Endothelial cell of umbilical vein (primary cell): ENCODE results near the gene ARMS2. TPM values are rescaled to one million over a fixed set of nuclear protein-coding genes. Genes with fewer than 3 reads are reported as not detected.

Experiments
- BruUV-seq: library from RNA; stranded (reverse); fragments of 400-500 nt; replicated peaks from 2 replicates; lab custom pipeline; 2021; lab: Mats Ljungman, UMichigan
- CTCF ChIA-PET: fragments of 300-600, 350-600 bp; sonication (Branson Sonifier 250); formaldehyde crosslinking; loops from one replicate; lab custom pipeline; 2021; ENCODE audit warnings: antibody characterized with exemption, inconsistent platforms; lab: Charles Lee
- POLR2A ChIA-PET: fragments of 300-600, 350-600 bp; sonication (Branson Sonifier 250); formaldehyde crosslinking; loops from one replicate; lab custom pipeline; 2021; ENCODE audit warnings: antibody characterized with exemption, inconsistent platforms; lab: Charles Lee
- DNase-seq: peaks from one replicate; pipeline ENCODE4 v3.0.0-alpha.2; 2011; ENCODE audit warnings: low read depth, low spot score
- FAIRE-seq: peaks from 2 replicates; lab custom pipeline; 2011; peaks lifted over from hg19 to GRCh38; lab: Jason Lieb, UNC
- H2AFZ ChIP-seq: 2 replicates; pipeline ENCODE4 v1.6.0; 2012; ENCODE audit warnings: low read depth, low read length, control low read depth, inconsistent platforms
- H3K27ac ChIP-seq: 2 replicates; pipeline ENCODE4 v1.5.1; 2011; ENCODE audit warnings: low read depth, mild to moderate bottlenecking, control low read depth, low read length, moderate library complexity; ENCODE audit not compliant: insufficient read depth
- H3K27me3 ChIP-seq, 2 experiments: 2 replicates each; pipeline versions ENCODE4 v1.6.0 to v1.6.1; 2011; ENCODE audit warnings: low read length in 2 of 2, mixed read lengths in 1 of 2; ENCODE audit not compliant: control insufficient read depth in 2 of 2, insufficient read depth in 2 of 2
- H3K36me3 ChIP-seq, 2 experiments: 2 replicates in 1 of 2; 3 replicates in 1 of 2; pipeline ENCODE4 v1.5.1; 2011; ENCODE audit warnings: low read length in 2 of 2, mild to moderate bottlenecking in 1 of 2, moderate library complexity in 1 of 2; ENCODE audit not compliant: control insufficient read depth in 2 of 2, insufficient read depth in 2 of 2; ENCODE audit errors: extremely low read depth in 1 of 2
- H3K4me1 ChIP-seq: 3 replicates; pipeline ENCODE4 v1.5.1; 2011; ENCODE audit warnings: mild to moderate bottlenecking, low read length; ENCODE audit not compliant: control insufficient read depth, insufficient read depth; ENCODE audit errors: extremely low read depth
- H3K4me2 ChIP-seq: 2 replicates; pipeline ENCODE4 v1.6.1; 2011; ENCODE audit warnings: low read length, control low read depth, mixed read lengths; ENCODE audit not compliant: insufficient read depth
- H3K4me3 ChIP-seq, 3 experiments: fragments of 200-600 bp in 1 of 3; sonication (generic), shearing (Covaris generic) in 1 of 3; replicated peaks in 1 of 3; 2 replicates each; pipeline ENCODE4 v1.5.1; 2011 to 2016; ENCODE audit warnings: control low read depth in 3 of 3, low read length in 3 of 3, mild to moderate bottlenecking in 2 of 3, inconsistent platforms in 1 of 3, low read depth in 1 of 3, moderate library complexity in 1 of 3; ENCODE audit not compliant: insufficient read depth in 1 of 3
- H3K79me2 ChIP-seq: 2 replicates; pipeline ENCODE4 v1.6.0; 2012; ENCODE audit warnings: low read length, inconsistent platforms; ENCODE audit not compliant: control insufficient read depth, insufficient read depth
- H3K9ac ChIP-seq: replicated peaks from 2 replicates; pipeline ENCODE3; 2011; ENCODE audit warnings: low read length, control low read depth; ENCODE audit not compliant: insufficient read depth; ENCODE audit errors: extremely low read depth
- H3K9me1 ChIP-seq: replicated peaks from 3 replicates; pipeline ENCODE4 v1.6.0; 2011; ENCODE audit warnings: mild to moderate bottlenecking, low read length; ENCODE audit not compliant: control insufficient read depth, insufficient read depth; ENCODE audit errors: extremely low read depth
- H3K9me3 ChIP-seq: replicated peaks from 2 replicates; pipeline ENCODE4 v1.5.1; 2012; ENCODE audit warnings: low read length, inconsistent platforms; ENCODE audit not compliant: control insufficient read depth, insufficient read depth
- H4K20me1 ChIP-seq: replicated peaks from 2 replicates; pipeline ENCODE3; 2011; ENCODE audit warnings: mild to moderate bottlenecking, low read length; ENCODE audit not compliant: control insufficient read depth, insufficient read depth; ENCODE audit errors: extremely low read depth
- EZH2 ChIP-seq: IDR thresholded peaks from 2 replicates; pipeline ENCODE4 v1.6.1; 2012; ENCODE audit warnings: borderline replicate concordance, low read depth, mild to moderate bottlenecking, moderate library complexity, low read length, inconsistent platforms; ENCODE audit not compliant: severe bottlenecking
- FOS ChIP-seq: IDR thresholded peaks from 2 replicates; pipeline ENCODE4 v1.6.1; 2011; ENCODE audit warnings: mild to moderate bottlenecking, low read length, moderate library complexity, borderline replicate concordance; ENCODE audit not compliant: insufficient read depth
- GATA2 ChIP-seq: IDR thresholded peaks from 2 replicates; pipeline ENCODE4 v1.7.0; 2011; ENCODE audit warnings: low read depth, mild to moderate bottlenecking, moderate library complexity, mixed read lengths, low read length; ENCODE audit not compliant: insufficient read length, insufficient read depth
- JUN ChIP-seq: IDR thresholded peaks from 2 replicates; pipeline ENCODE4 v1.6.1; 2011; ENCODE audit warnings: borderline replicate concordance, low read depth; ENCODE audit not compliant: insufficient read length, insufficient read depth
- MYC ChIP-seq: IDR thresholded peaks from one replicate; pipeline ENCODE4 v1.6.1; 2011; ENCODE audit warnings: mild to moderate bottlenecking, low read depth, low read length
- POLR2A ChIP-seq: IDR thresholded peaks from 2 replicates; pipeline ENCODE4 v1.6.1; 2012; ENCODE audit warnings: low read depth, mild to moderate bottlenecking, control low read depth, low read length
- POLR2AphosphoS5 ChIP-seq: IDR thresholded peaks from 2 replicates; pipeline ENCODE4 v1.6.1; 2012; ENCODE audit warnings: low read depth, mild to moderate bottlenecking, control low read depth, low read length, moderate library complexity; ENCODE audit not compliant: insufficient read depth
- dilution Hi-C: fragments of 300-500 bp; cut with MboI; formaldehyde crosslinking; loops from one replicate; pipeline ENCODE4 v1.15.0; 2019; ENCODE audit warnings: low sequenced_read_pairs; ENCODE audit not compliant: extremely low pct_ligation_motif_present
- intact Hi-C: fragments of 100-400 bp; cut with micrococcal nuclease; formaldehyde crosslinking; loops from one replicate; pipeline ENCODE4 v1.10.0; 2022
- polyA plus RNA-seq, 4 experiments: library from polyadenylated mRNA; depleted of rRNA in 3 of 4; stranded (reverse) in 3 of 4; unstranded in 1 of 4; fragments of >200 nt; gene quantifications; 2 replicates each; pipeline versions ENCODE4 v1.2.1 to v1.2.3, GENCODE V29; 2011 to 2012; ENCODE audit warnings: missing spikeins in 1 of 4
- total RNA-seq: library from RNA; stranded (reverse); gene quantifications from 2 replicates; pipeline ENCODE4 v1.2.3, GENCODE V29; 2021
- TF ChIP-seq, protein P1 (sequence below), 2 donors: IDR thresholded peaks; 1 replicate in 1 of 2; 2 replicates in 1 of 2; pipeline ENCODE4 v1.5.1; 2011; ENCODE audit warnings: low read length in 2 of 2, mild to moderate bottlenecking in 2 of 2, moderate library complexity in 2 of 2, control low read depth in 1 of 2, inconsistent platforms in 1 of 2, low read depth in 1 of 2; ENCODE audit not compliant: insufficient read depth in 1 of 2; ENCODE audit errors: extremely low read depth in 1 of 2
- TF ChIP-seq, protein P2 (sequence below): IDR thresholded peaks from 2 replicates; pipeline ENCODE4 v1.6.1; 2011; ENCODE audit not compliant: insufficient read depth, insufficient read length

ARMS2 gene
- total and polyA plus RNA-seq, 2 donors (not counting 3 experiments of a cell fraction or from before 2014, with no cell fraction given): not detected

DNA sequence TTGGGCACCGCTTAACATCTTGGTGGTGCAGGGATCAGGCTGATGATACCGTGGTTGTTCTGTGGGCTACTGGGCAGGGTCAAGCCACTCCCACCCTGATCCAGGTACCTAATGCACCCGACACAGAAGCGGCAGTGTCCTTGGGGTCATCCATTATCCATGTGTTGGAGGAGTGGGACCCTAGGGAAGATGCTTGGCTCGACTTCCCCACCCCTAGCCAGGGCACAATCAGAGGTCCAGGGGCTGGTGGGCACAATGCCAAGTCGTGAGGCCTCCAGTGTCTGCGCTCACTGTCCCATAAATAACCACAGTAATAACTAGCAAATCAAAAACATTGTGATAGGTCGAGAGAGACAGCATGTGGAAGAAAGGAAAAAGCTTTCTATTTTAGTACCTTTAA is 44.6 kb downstream of the ARMS2 start:
- CTCF ChIA-PET: interaction anchor here (0.8 to 1.4 kb wide), 3 partner anchors 41 to 200 kb away, joined by 3 read pairs; no protein-coding TSS in a partner anchor
- DNase-seq: no peak
- BruUV-seq: no TSS peak
- Histone ChIP-seq H3K27ac (no peak overlapping the region), H3K9me1 (no peaks in the 10 kb centered on the region), H3K27me3 (no peaks in the 10 kb centered on the region), H3K9ac (no peak overlapping the region), H3K9me3 (no peaks in the 10 kb centered on the region), H3K36me3 (no peaks in the 10 kb centered on the region), H3K4me3 (no peak overlapping the region), H4K20me1 (no peaks in the 10 kb centered on the region), H3K4me2 (no peak overlapping the region), H3K4me1 (peaks cover 29% of the 10 kb centered on the region), H3K79me2 (peaks cover 8% of the 10 kb centered on the region), H2AFZ (no peak overlapping the region)
- dilution Hi-C loops (no loop called here), intact Hi-C loops (loop anchor here (10.0 kb wide), 1 partner anchor 356 kb away; no protein-coding TSS in a partner anchor)
- TF ChIP-seq, protein P1, sequence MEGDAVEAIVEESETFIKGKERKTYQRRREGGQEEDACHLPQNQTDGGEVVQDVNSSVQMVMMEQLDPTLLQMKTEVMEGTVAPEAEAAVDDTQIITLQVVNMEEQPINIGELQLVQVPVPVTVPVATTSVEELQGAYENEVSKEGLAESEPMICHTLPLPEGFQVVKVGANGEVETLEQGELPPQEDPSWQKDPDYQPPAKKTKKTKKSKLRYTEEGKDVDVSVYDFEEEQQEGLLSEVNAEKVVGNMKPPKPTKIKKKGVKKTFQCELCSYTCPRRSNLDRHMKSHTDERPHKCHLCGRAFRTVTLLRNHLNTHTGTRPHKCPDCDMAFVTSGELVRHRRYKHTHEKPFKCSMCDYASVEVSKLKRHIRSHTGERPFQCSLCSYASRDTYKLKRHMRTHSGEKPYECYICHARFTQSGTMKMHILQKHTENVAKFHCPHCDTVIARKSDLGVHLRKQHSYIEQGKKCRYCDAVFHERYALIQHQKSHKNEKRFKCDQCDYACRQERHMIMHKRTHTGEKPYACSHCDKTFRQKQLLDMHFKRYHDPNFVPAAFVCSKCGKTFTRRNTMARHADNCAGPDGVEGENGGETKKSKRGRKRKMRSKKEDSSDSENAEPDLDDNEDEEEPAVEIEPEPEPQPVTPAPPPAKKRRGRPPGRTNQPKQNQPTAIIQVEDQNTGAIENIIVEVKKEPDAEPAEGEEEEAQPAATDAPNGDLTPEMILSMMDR (IDR thresholded peaks at IDR 0.05; ENCODE audit: extremely low read depth in 1 of 2, insufficient read depth in 1 of 2, low read depth in 1 of 2, low read length in 2 of 2): no peak
- TF ChIP-seq POLR2AphosphoS5: no peak
- POLR2A ChIA-PET: no interaction called here
- peak; percentile 46 for FAIRE-seq

DNA sequence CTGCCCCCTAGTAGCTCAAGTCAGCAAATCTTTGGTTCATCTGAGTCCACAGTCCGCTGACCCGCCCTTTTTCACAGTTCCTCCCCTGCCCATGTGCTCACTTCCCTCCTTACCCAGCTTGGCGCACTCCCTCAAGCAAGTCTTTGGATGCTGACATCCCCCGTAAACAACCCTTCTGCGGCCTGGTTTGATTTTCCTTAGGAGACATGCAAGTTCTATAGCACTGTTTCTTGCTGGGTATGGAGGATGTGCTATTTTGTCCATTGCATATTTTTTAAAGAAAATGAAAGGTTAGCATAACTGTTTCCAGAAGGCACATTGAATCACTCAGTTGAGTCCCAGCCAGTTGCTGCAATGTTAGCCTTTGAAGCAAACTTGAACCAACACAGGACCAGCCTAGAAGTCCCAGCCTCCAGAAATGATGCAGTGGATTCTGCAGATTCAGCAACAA is 45.1 kb downstream of the ARMS2 start:
- H3K36me3 ChIP-seq: no peaks in the 10 kb centered on the region
- no peak for TF ChIP-seq FOS
- no peak for TF ChIP-seq MYC
- no peak for TF ChIP-seq JUN
- TF ChIP-seq, protein P2, sequence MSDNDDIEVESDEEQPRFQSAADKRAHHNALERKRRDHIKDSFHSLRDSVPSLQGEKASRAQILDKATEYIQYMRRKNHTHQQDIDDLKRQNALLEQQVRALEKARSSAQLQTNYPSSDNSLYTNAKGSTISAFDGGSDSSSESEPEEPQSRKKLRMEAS: no peak
- no peak for TF ChIP-seq GATA2
- TF ChIP-seq POLR2AphosphoS5: no peak
- no peak for TF ChIP-seq POLR2A
- TF ChIP-seq, protein P1 (IDR thresholded peaks at IDR 0.05; ENCODE audit: extremely low read depth in 1 of 2, insufficient read depth in 1 of 2, low read depth in 1 of 2, low read length in 2 of 2): no peak
- no peak for TF ChIP-seq EZH2
- H2AFZ ChIP-seq: no peak overlapping the region
- no peak for DNase-seq
- peaks cover 28% of the 10 kb centered on the region for H3K4me1 ChIP-seq
- FAIRE-seq: no peak
- ChIA-PET CTCF (interaction anchor here (0.8 to 1.4 kb wide), 3 partner anchors 42 to 201 kb away, joined by 3 read pairs; no protein-coding TSS in a partner anchor), POLR2A (no interaction called here)
- no peak overlapping the region for H3K27ac ChIP-seq
- intact Hi-C loops: loop anchor here (10.0 kb wide), 1 partner anchor 355 kb away; no protein-coding TSS in a partner anchor
- H4K20me1 ChIP-seq: no peaks in the 10 kb centered on the region
- dilution Hi-C loops: no loop called here
- H3K27me3 ChIP-seq: no peaks in the 10 kb centered on the region
- no peak overlapping the region for H3K4me3 ChIP-seq
- H3K9me1 ChIP-seq: no peaks in the 10 kb centered on the region
- BruUV-seq: no TSS peak
- H3K4me2 ChIP-seq: no peak overlapping the region
- no peak overlapping the region for H3K9ac ChIP-seq
- no peaks in the 10 kb centered on the region for H3K9me3 ChIP-seq
- peaks cover 3% of the 10 kb centered on the region for H3K79me2 ChIP-seq
